GM12878 (cell line): ENCODE data around the gene KRT82. TPM values are rescaled to one million over a fixed set of nuclear protein-coding genes. Genes with fewer than 3 reads are reported as not detected.

Source experiments
- E4F1 ChIP-seq: fragments of 450-650 bp; IDR thresholded peaks from 2 replicates; pipeline ENCODE4 v1.6.1; 2018; ENCODE audit warnings: borderline replicate concordance, mild to moderate bottlenecking; ENCODE audit not compliant: partially characterized antibody
- KAT2A ChIP-seq: conservative IDR thresholded peaks from 2 replicates; pipeline ENCODE4 v1.6.1; 2011; ENCODE audit warnings: low read depth, low read length; ENCODE audit not compliant: control insufficient read depth
- MAX ChIP-seq: IDR thresholded peaks from 2 replicates; pipeline ENCODE4 v1.6.1; 2012; ENCODE audit warnings: low read depth, low read length, improper control_type of control experiment
- MXI1 ChIP-seq: fragments of 150-350 bp; IDR thresholded peaks from 2 replicates; pipeline ENCODE4 v1.6.1; 2011; ENCODE audit warnings: low read depth, mild to moderate bottlenecking, inconsistent platforms, low read length, improper control_type of control experiment
- NFYB ChIP-seq: IDR thresholded peaks from 2 replicates; pipeline ENCODE4 v1.6.1; 2011; ENCODE audit warnings: low read depth, mild to moderate bottlenecking, low read length, improper control_type of control experiment, moderate library complexity; ENCODE audit not compliant: insufficient read depth
- NR2C1 ChIP-seq: fragments of 450-650 bp; IDR thresholded peaks from 2 replicates; pipeline ENCODE4 v1.6.1; 2017; ENCODE audit warnings: antibody characterized with exemption, mild to moderate bottlenecking, moderate library complexity
- NRF1 ChIP-seq: conservative IDR thresholded peaks from 2 replicates; pipeline ENCODE4 v1.6.1; 2011; ENCODE audit warnings: mild to moderate bottlenecking, low read depth, low read length, improper control_type of control experiment
- ZBTB11 ChIP-seq: fragments of 450-650 bp; formaldehyde crosslinking; IDR thresholded peaks from 2 replicates; pipeline ENCODE4 v1.5.0; 2022; ENCODE audit warnings: mild to moderate bottlenecking, missing genetic modification characterization
- polyA plus RNA-seq, 11 experiments: library from polyadenylated mRNA; depleted of rRNA in 4 of 11; unstranded in 6 of 11; stranded (reverse) in 5 of 11; fragments of >200 nt; fragmentation: Nextera tagmentation in 4 of 11; fragmentation: Illumina TruSeq in 1 of 11; extraction: Ambion mirVana in 4 of 11; extraction: Trizol in 1 of 11; gene quantifications; 1 replicate in 1 of 11; 2 replicates in 10 of 11; pipeline versions ENCODE4 v1.2.1 to v1.2.3, GENCODE V29; 2011 to 2016; ENCODE audit warnings: inconsistent platforms in 2 of 11, missing spikeins in 2 of 11, low read depth in 1 of 11
- total RNA-seq, 4 experiments: library from RNA; depleted of rRNA in 3 of 4; stranded (reverse); fragments of >200 nt in 3 of 4; fragmentation: Illumina TruSeq in 1 of 4; extraction: Trizol in 1 of 4; gene quantifications; 2 replicates each; pipeline versions ENCODE4 v1.2.1 to v1.2.3, GENCODE V29; 2013 to 2021

The KRT82 gene
- total and polyA plus RNA-seq, 10 of the 15 experiments (the other 5 are each of a cell fraction or from before 2014, with no cell fraction given): not detected

GRCh38 chr12:52383331-52383730 lies 22.8 kb downstream of the KRT82 start (continued):
- TF ChIP-seq E4F1 (no peak), MXI1 (no peak), ZBTB11 (CRISPR knock-in tag) (no peak), NFYB (no peak), MAX (no peak), KAT2A (no peak), NR2C1 (no peak), NRF1 (no peak)
